ENCODE data around the gene LMTK3.
"Not testable (repeated sequence)": the region's sequence is repeated elsewhere in the genome, so short reads cannot be mapped to it uniquely, and the experiment has no call there.

The LMTK3 gene

DNA sequence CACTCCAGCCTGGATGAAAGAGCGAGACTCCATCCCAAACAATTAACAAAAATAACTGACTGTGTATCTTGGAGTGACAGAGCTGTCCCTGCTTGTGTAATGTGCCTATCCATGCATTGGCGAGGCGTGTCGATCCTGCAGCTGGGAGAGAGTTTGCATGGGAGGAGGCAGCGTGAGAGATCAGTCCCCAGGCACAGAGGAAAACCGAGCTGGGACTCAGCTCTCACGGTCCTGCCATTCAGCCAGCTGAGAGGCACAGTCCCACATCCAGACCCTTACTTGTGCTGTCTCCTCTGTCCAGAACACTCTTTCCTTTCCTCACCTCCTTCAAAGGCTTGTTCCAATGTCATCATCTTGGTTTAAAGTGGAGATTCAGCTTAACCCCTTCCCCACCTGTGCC, 28.5 kb upstream of the LMTK3 start:
- no peak for DNase-seq (ENCODE audit: low read depth)

GRCh38 chr19:48539503-48540096, 28.0 kb upstream of the LMTK3 start:
- no peak for DNase-seq (ENCODE audit: low read depth)

- DNase-seq (ENCODE audit: low read depth), result not testable (repeated sequence)
These were observed 26.4 kb upstream of the LMTK3 start for GRCh38 chr19:48538057-48538456.

DNA sequence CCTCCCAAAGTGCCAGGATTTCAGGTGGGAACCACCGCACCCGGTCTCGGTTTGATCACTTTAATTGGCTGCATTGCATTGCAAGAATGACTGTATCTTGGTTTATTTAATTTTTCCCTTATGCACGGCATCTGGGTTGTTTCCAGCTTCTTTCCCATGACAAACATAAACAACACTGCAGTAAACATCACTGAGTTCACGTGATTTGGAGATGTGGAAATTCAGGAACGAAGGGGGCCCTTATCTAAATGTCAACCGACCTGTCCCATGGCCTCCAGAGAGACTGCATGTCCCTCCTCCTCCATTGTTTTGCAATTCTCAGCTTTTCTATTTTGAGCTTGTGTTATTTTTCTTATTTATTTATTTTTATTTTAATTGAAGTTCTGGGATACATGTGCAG, 25.9 kb upstream of the LMTK3 start:
- no peak for DNase-seq (ENCODE audit: low read depth)

DNA sequence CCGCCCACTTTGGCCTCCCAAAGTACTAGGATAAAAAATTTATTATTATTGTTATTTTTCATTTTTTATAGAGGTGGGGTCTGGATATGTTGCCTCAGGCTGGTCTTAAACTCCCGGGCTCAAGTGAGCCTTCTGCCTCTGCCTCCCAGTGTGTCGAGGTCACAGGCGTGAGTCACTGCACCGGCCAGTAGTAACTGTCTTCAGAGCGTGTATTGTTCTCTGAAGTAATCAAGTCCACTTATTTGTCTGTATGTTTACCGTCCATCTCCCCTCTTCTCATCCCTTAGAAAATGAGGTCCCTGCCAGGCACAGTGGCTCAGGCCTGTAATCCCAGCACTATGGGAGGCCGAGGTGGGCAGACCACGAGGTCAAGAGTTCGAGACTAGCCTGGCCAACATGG, 22.1 kb upstream of the LMTK3 start:
- DNase-seq (ENCODE audit: low read depth), result no peak

DNA sequence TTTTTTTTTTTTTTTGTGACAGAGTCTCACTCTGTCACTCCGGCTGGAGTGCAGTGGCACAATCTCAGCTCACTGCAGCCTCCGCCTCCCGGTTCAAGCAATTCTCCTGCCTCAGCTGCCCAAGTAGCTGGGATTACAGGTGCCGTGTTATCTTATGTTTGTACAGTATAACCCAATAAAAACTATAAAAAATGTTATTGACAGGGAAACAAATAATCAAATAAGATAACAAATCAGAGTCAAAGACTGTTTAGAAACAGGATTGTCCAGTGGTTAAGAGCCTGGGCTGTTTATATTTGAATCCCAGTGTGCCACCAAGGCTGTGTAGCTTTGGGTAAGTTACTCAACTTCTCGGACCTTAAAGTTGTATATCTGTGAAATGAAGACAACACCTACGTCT, 19.1 kb upstream of the LMTK3 start:
- DNase-seq (ENCODE audit: low read depth), result no peak

- DNase-seq (ENCODE audit: low read depth), result no peak
These were observed 18.6 kb upstream of the LMTK3 start for GRCh38 chr19:48530066-48530720.

DNA sequence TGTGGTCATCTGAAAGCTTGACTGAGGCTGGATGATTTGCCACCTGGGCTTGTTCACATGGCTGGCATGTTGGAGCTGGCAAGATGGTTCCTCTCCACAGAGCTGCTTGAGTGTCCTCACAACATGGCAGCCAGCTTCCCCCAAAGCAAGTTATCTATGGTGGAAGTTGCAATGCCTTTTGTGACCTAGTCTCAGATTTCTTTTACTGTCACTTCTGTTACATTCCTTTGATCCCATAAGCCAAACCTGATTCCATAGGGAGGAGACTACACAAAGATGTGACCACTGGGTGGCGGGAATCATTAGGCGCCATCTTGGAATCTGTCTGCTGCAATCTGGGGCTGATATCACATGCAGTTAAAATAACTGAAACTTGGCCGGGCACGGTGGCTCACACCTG, 17.5 kb upstream of the LMTK3 start:
- DNase-seq (ENCODE audit: low read depth), result no peak

DNA sequence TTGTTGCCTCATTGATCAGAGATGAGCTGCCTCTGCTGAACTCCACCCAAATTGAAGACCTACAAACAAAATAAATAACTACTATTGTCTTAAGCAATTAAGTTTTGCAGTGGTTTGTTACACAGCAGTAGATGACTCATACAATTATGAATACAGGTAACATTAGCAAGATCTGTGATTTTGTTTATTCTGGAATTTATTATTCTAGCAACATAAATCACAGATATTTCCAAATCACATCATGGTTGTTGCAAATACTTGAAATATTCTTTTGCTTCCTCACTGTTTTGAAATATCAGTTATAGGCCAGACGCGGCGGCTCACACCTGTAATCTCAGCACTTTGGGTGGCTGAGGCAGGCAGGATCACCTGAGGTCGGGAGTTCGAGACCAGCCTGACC, 13.1 kb upstream of the LMTK3 start:
- no peak for DNase-seq (ENCODE audit: low read depth)

GRCh38 chr19:48524221-48524620, 12.6 kb upstream of the LMTK3 start:
- no peak for DNase-seq (ENCODE audit: low read depth)

- no peak for DNase-seq (ENCODE audit: low read depth)
These were observed 8.5 kb upstream of the LMTK3 start for GRCh38 chr19:48520134-48520533.

GRCh38 chr19:48519426-48519825, 7.8 kb upstream of the LMTK3 start:
- DNase-seq (ENCODE audit: low read depth), result not testable (repeated sequence)

GRCh38 chr19:48518207-48518606, 6.6 kb upstream of the LMTK3 start:
- no peak for DNase-seq (ENCODE audit: low read depth)

- DNase-seq (ENCODE audit: low read depth), result no peak
These were observed 4.9 kb upstream of the LMTK3 start for GRCh38 chr19:48516536-48516935.

DNA sequence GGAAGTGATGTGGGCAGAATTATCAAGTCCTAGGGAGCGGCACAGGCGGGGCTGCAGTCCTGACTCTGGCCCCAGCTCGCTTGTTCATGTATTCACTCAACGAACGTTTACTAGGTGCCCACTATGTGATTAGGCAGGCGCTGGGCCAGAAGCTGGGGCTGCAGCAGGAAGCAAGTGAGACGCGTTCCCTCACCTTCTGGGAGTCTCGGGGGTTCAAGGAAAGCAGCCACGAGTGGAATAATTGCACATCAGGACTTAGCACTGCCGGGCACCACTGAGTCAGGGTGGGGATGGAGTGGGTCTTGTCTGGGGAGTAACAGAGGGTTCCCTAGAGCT, 2.5 kb upstream of the LMTK3 start:
- no peak for DNase-seq (ENCODE audit: low read depth)

DNA sequence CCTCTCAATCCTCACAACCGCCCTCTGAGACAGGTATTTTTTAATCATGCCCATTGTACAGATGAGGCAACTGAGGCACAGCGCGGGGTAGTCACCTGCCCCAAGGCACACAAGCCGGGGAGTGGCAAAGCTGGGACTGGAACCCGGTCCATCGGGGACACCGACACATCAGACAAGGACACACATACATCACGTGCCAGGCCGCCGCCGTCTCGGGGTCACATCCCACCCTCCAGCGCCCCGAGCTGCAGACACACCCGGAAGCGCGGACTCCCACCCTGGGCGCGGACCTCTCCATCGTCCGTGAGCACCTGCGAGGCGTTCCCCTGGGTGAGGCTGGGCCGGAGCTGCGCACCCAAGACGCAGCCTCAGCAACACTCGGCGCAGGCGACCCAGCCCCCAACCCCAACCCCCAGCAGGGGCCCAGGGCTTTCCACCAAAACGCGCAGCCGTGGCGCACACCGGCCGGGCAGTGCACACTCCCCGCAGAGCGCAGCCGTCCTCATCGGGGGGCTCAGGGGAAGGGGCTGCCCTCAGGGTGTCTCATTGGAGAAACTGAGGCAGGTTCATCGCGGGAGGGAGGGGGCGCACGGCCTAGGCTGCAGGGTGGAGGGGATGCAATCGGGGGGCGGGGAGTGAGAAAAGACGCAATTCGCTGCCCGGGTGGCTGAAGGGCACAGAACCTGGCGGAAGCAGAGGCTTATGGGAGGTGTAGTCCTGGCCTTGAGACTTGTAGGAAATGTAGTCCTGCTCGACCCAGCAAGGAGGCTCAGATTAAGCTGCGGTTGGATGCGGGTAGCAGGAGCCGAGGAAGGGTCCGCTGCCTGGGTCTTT, 1.9 kb upstream of the LMTK3 start:
- DNase-seq (ENCODE audit: low read depth), result peak; percentile 32

DNA sequence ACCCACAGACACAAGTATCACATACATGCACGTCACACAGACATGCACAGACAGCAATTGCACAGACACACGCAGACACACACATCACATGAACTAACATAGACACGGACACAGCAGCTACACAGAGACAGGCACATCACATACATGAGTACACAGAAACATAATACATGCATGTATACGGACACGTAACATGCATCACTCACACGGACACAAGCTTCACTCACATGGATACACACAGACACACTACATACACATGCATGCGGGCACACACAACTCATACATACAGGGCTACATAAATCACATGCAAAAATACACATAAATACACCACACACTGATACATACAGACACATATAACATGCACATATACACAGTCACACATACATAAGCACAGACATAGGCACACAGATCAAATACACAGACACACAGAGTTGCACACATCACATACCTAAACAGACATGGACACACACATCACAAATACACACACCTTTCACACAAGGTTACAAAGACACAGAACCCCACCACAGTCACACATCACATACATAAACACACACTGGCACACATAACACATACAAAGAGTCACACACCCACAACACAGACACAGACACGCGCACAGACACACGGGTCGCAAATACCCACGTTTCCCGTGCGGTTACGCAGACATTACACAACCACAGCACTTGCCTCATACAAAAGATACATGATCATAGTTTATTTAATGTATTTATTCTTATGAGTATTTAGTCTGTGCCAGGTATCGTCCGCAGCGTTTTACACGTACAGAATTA, 1.1 kb upstream of the LMTK3 start:
- DNase-seq (ENCODE audit: low read depth), result no peak

GRCh38 chr19:48511321-48511731, 309 bp downstream of the LMTK3 start:
- DNase-seq (ENCODE audit: low read depth), result no peak

GRCh38 chr19:48510421-48511268, 990 bp downstream of the LMTK3 start:
- peak; percentile 44 for DNase-seq (ENCODE audit: low read depth)

DNA sequence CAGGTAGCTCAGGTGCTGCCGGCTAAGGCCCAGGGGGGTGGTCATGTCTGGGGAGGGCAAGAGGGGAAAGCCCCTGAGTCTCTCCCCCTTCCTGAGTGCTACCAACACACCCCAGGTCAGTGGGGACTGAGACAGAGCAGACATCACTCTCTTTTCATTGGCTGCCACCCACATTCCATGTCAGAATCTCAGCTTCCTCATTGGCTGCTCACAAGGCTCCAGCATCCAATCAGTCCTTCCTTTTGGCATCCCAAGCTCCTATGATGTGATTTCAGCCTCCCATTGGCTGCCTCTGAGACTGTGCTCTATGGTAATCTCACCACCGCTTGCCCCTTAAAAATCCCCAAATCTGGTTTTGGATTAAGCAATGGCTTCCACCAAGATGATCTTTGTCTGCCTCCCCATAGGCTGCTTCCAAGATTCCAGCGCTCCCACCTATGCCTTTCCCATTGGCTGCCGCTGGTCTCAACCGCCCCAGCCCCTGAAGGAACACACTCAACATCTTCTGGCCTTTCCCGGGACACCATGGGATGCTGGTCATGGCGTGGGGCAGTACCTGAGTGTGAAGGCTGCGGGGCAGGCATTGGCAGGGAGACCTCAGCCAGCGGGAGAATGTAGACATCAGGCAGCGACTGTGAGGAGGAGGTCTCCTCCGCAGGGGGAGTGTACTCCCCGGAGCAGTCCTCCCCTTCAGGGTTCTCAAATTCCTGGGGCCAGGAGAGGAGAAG, 2.0 kb downstream of the LMTK3 start:
- no peak for DNase-seq (ENCODE audit: low read depth)

All from stimulated activated CD8-positive, alpha-beta memory T cell treated with anti-CD3 and anti-CD28 coated beads, Interleukin-15, amount 100 ng/mL, for 24 hours (primary cell).